K562 (cell line): ENCODE data around the gene WFIKKN2. TPM values are rescaled to one million over a fixed set of nuclear protein-coding genes. Genes with fewer than 3 reads are reported as not detected.

ENCODE experiments used
- ATAC-seq: fragments of 200-7000 bp; cut with Tn5 transposase; 3 replicates; pipeline ENCODE4 v1.9.1; 2020; ENCODE audit warnings: moderate library complexity
- BruUV-seq: library from RNA; stranded (reverse); fragments of 400-500 nt; replicated peaks from 2 replicates; lab custom pipeline; 2021; lab: Mats Ljungman, UMichigan
- CTCF ChIA-PET: fragments of 300-600 bp; formaldehyde crosslinking; extraction: SDS; loops from one replicate; lab custom pipeline; 2021; ENCODE audit warnings: low intra/inter-chr PET ratio; lab: Yijun Ruan, JAX
- POLR2A ChIA-PET: fragments of 300-600, 350-650 bp; sonication (Branson Sonifier 250); formaldehyde crosslinking; extraction: SDS; loops from one replicate; lab custom pipeline; 2021; ENCODE audit warnings: antibody characterized with exemption, inconsistent platforms; lab: Yijun Ruan, JAX
- DNase-seq, 4 experiments: peaks; one replicate each; pipeline versions ENCODE4 v3.0.0 to v3.0.0-alpha.2; 2011 to 2018; ENCODE audit warnings: low spot score in 3 of 4, mixed read lengths in 3 of 4; ENCODE audit errors: extremely low read depth in 1 of 4
- FAIRE-seq: peaks from 2 replicates; lab custom pipeline; 2011; peaks lifted over from hg19 to GRCh38; lab: Jason Lieb, UNC
- H2AFZ ChIP-seq: 2 replicates; pipeline ENCODE4 v1.6.0; 2011; ENCODE audit warnings: low read depth, low read length, control low read depth, inconsistent platforms
- H3K27ac ChIP-seq: fragments of 200-600 bp; 3 replicates; pipeline ENCODE4 v1.8.0; 2011; ENCODE audit warnings: low read depth, mild to moderate bottlenecking, control low read depth, inconsistent platforms, low read length, moderate library complexity, mixed read lengths; ENCODE audit errors: extremely low read depth
- H3K27me3 ChIP-seq, 2 experiments: fragments of 300-600 bp in 1 of 2; 2 replicates in 1 of 2; 3 replicates in 1 of 2; pipeline versions ENCODE4 v1.6.0 to v1.8.0; 2011; ENCODE audit warnings: inconsistent platforms in 2 of 2, low read length in 2 of 2, mild to moderate bottlenecking in 1 of 2, mixed read lengths in 1 of 2, moderate library complexity in 1 of 2; ENCODE audit not compliant: control insufficient read depth in 2 of 2, insufficient read depth in 2 of 2
- H3K36me3 ChIP-seq: fragments of 300-600 bp; 3 replicates; pipeline ENCODE4 v1.8.0; 2011; ENCODE audit warnings: mild to moderate bottlenecking, low read length, inconsistent platforms; ENCODE audit not compliant: control insufficient read depth, insufficient read depth
- H3K4me1 ChIP-seq, 2 experiments: fragments of 200-600 bp in 1 of 2; replicated peaks in 1 of 2; 2 replicates in 1 of 2; 3 replicates in 1 of 2; pipeline versions ENCODE4 v1.5.1 to v1.8.0; 2011; ENCODE audit warnings: inconsistent platforms in 2 of 2, low read length in 2 of 2, mild to moderate bottlenecking in 1 of 2, mixed read lengths in 1 of 2, moderate library complexity in 1 of 2; ENCODE audit not compliant: control insufficient read depth in 2 of 2, insufficient read depth in 2 of 2
- H3K4me2 ChIP-seq: 2 replicates; pipeline ENCODE4 v1.6.1; 2011; ENCODE audit warnings: low read length, control low read depth, inconsistent platforms, mixed read lengths; ENCODE audit not compliant: insufficient read depth
- H3K4me3 ChIP-seq: fragments of 200-600 bp; sonication (generic), shearing (Covaris generic); 2 replicates; pipeline ENCODE4 v1.5.1; 2016; ENCODE audit warnings: control low read depth, inconsistent platforms
- H3K79me2 ChIP-seq: fragments of 200-600 bp; 3 replicates; pipeline ENCODE4 v1.8.0; 2011; ENCODE audit warnings: low read length, inconsistent platforms; ENCODE audit not compliant: control insufficient read depth, insufficient read depth
- H3K9ac ChIP-seq, 2 experiments: 2 replicates each; pipeline versions ENCODE4 v1.6.0 to v1.6.1; 2011; ENCODE audit warnings: low read depth in 2 of 2, low read length in 2 of 2, control low read depth in 1 of 2, inconsistent platforms in 1 of 2, mild to moderate bottlenecking in 1 of 2, mixed read lengths in 1 of 2; ENCODE audit not compliant: insufficient read depth in 1 of 2
- H3K9me1 ChIP-seq: one replicate; pipeline ENCODE4 v1.6.0; 2011; ENCODE audit warnings: inconsistent platforms, mild to moderate bottlenecking, low read length, moderate library complexity; ENCODE audit not compliant: control insufficient read depth, insufficient read depth
- H3K9me3 ChIP-seq: replicated peaks from 2 replicates; pipeline ENCODE4 v1.5.1; 2011; ENCODE audit warnings: low read depth, low read length, inconsistent platforms; ENCODE audit not compliant: control insufficient read depth, insufficient read depth
- H4K20me1 ChIP-seq: replicated peaks from 2 replicates; pipeline ENCODE4 v1.6.1; 2011; ENCODE audit warnings: low read length, inconsistent platforms, mixed read lengths; ENCODE audit not compliant: control insufficient read depth, insufficient read depth
- CBX5 ChIP-seq: IDR thresholded peaks from 2 replicates; pipeline ENCODE4 v1.6.1; 2014; ENCODE audit warnings: low read depth, borderline replicate concordance
- GATA2 ChIP-seq: sonication (generic); formaldehyde crosslinking; IDR thresholded peaks from 2 replicates; pipeline ENCODE4 v1.4.0; 2020; ENCODE audit warnings: mild to moderate bottlenecking, missing genetic modification reagents
- HCFC1 ChIP-seq: IDR thresholded peaks from 2 replicates; pipeline ENCODE4 v1.6.1; 2012; ENCODE audit warnings: low read depth, low read length, improper control_type of control experiment
- KLF1 ChIP-seq: fragments of 450-650 bp; IDR thresholded peaks from 2 replicates; pipeline ENCODE4 v1.6.1; 2016; ENCODE audit warnings: missing genetic modification characterization, missing compliant biosample characterization
- L3MBTL2 ChIP-seq: fragments of 450-650 bp; IDR thresholded peaks from 2 replicates; pipeline ENCODE4 v1.6.1; 2016; ENCODE audit warnings: mild to moderate bottlenecking, moderate library complexity
- NCOA1 ChIP-seq: fragments of 450-650 bp; IDR thresholded peaks from 2 replicates; pipeline ENCODE4 v1.6.1; 2016; ENCODE audit warnings: low read depth
- NCOA2 ChIP-seq, 2 experiments: fragments of 450-650 bp; IDR thresholded peaks; 2 replicates each; pipeline ENCODE4 v1.6.1; 2018; ENCODE audit warnings: mild to moderate bottlenecking in 2 of 2, moderate library complexity in 1 of 2; ENCODE audit not compliant: partially characterized antibody in 2 of 2
- SMAD4 ChIP-seq: fragments of 250-450 bp; sonication (Bioruptor Pico); conservative IDR thresholded peaks from 2 replicates; pipeline ENCODE4 v1.8.0; 2021; ENCODE audit warnings: inconsistent platforms, mild to moderate bottlenecking, moderate library complexity
- SRF ChIP-seq, 2 experiments: fragments of 250-450, 450-650 bp in 1 of 2; sonication (Bioruptor Pico) in 1 of 2; sonication (generic) in 1 of 2; formaldehyde crosslinking; IDR thresholded peaks; 2 replicates each; pipeline versions ENCODE4 v1.5.0 to v1.5.1; 2020 to 2022; ENCODE audit warnings: mild to moderate bottlenecking in 1 of 2, missing genetic modification reagents in 1 of 2
- TCF3 ChIP-seq: sonication (generic); formaldehyde crosslinking; IDR thresholded peaks from 2 replicates; pipeline ENCODE4 v1.4.0; 2020; ENCODE audit warnings: mild to moderate bottlenecking, missing genetic modification reagents
- ZBTB17 ChIP-seq: fragments of 450-650 bp; formaldehyde crosslinking; IDR thresholded peaks from 2 replicates; pipeline ENCODE4 v1.4.0; 2020; ENCODE audit warnings: mild to moderate bottlenecking
- ZNF311 ChIP-seq: fragments of 250-450 bp; sonication (Bioruptor Pico); IDR thresholded peaks from 2 replicates; pipeline ENCODE4 v1.4.0; 2020; ENCODE audit warnings: mild to moderate bottlenecking, moderate library complexity
- ZNF764 ChIP-seq: fragments of 250-450 bp; sonication (Bioruptor Pico); IDR thresholded peaks from 2 replicates; pipeline ENCODE4 v1.4.0; 2020; ENCODE audit warnings: low read depth, mild to moderate bottlenecking, moderate library complexity
- WGBS: fragments of 100-300 bp; shearing (Covaris generic); methylation state at CpG from one replicate; pipeline ENCODE4 v1.1.6; 2016; ENCODE audit warnings: low coverage, mixed read lengths; ENCODE audit not compliant: insufficient coverage; ENCODE audit errors: missing lambda C conversion rate; 5-methylcytosine and 5-hydroxymethylcytosine counted together
- in situ Hi-C: fragments of 300-500 bp; cut with MboI; formaldehyde crosslinking; loops from 4 replicates; pipeline ENCODE4 v1.15.0; 2018; ENCODE audit warnings: inconsistent platforms, mixed read lengths
- intact Hi-C: fragments of 100-400 bp; cut with micrococcal nuclease; formaldehyde crosslinking; loops from 2 replicates; pipeline ENCODE4 v1.14.2; 2022
- polyA plus RNA-seq, 8 experiments: library from polyadenylated mRNA; depleted of rRNA in 4 of 8; stranded (reverse) in 5 of 8; unstranded in 3 of 8; fragments of >200 nt; fragmentation: Nextera tagmentation in 2 of 8; fragmentation: Illumina TruSeq in 1 of 8; extraction: Ambion mirVana in 2 of 8; extraction: Trizol in 1 of 8; gene quantifications; 2 replicates each; pipeline versions ENCODE4 v1.2.1 to v1.2.3, GENCODE V29; 2011 to 2014; ENCODE audit warnings: inconsistent platforms in 1 of 8, missing spikeins in 1 of 8
- total RNA-seq, 7 experiments: library from RNA; depleted of rRNA in 6 of 7; stranded (reverse); fragments of >200 nt in 6 of 7; fragmentation: Illumina TruSeq in 2 of 7; extraction: Trizol in 2 of 7; gene quantifications; 2 replicates each; pipeline versions ENCODE4 v1.2.1 to v1.2.3, GENCODE V29; 2011 to 2021; ENCODE audit warnings: low replicate concordance in 1 of 7
- TF ChIP-seq, protein P1 (sequence below): IDR thresholded peaks from 2 replicates; pipeline ENCODE4 v1.6.1; 2011; ENCODE audit warnings: borderline replicate concordance, low read depth, mild to moderate bottlenecking, moderate library complexity, low read length; ENCODE audit not compliant: insufficient read depth, poor library complexity, severe bottlenecking

Gene WFIKKN2
- total and polyA plus RNA-seq, 9 of the 15 experiments (the other 6 are each of a cell fraction or from before 2014, with no cell fraction given) = 0.07 TPM; not detected in 8

DNA sequence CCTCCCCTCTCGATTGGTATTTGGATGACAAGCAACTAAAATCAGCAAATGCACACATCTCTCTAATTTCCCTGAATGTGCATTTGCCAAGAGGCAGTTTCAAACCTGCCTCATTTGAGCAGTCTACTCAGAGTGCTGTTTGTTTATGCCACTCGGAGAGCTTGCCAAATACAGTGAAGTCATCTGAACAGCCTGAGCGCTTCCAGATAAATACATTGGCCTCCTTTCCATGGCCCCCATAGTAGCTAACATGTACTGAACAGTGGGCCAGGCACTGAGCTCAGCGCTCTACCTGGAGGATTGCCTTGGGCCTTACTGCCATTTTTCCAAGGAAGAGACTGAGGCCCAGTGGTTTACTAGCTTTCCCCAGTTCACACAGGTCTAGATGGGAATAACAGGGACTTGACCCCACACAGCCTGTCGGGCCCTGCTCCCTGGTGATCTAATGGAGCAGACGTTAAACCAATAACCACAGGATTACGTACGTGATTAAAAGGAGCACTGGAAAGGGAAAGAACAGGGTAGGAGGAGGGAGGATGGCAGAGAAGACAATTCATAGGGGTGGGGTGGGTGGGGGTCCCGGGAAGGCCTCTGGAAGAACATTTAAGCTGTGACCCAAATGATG is 49.3 kb upstream of the WFIKKN2 start:
- Histone ChIP-seq H3K4me3 (no peak overlapping the region), H3K9me3 (no peaks in the 10 kb centered on the region), H3K36me3 (no peaks in the 10 kb centered on the region), H3K9me1 (no peaks in the 10 kb centered on the region), H4K20me1 (no peaks in the 10 kb centered on the region), H3K27me3 (no peaks in the 10 kb centered on the region), H3K4me2 (no peak overlapping the region), H3K27ac (no peak overlapping the region), H3K4me1 (peaks cover 0 to 3% of the 10 kb centered on the region in 2 experiments; a peak in 1 of 5 replicates), H3K79me2 (no peaks in the 10 kb centered on the region), H2AFZ (no peak overlapping the region), H3K9ac (no peak overlapping the region; a peak in 1 of 4 replicates)
- FAIRE-seq (no peak), ATAC-seq (no peak), DNase-seq (no peak)
- BruUV-seq = no TSS peak
- POLR2A ChIA-PET = interaction anchor here (1.0 kb wide), 1 partner anchor 99 kb away, joined by 3 read pairs; no protein-coding TSS in a partner anchor
- 28% methylated on average over 8 of the region's 9 CpGs for WGBS
- intact Hi-C loops = no loop called here
- in situ Hi-C loops = no loop called here
- CTCF ChIA-PET = interaction anchor here (1.5 kb wide), 1 partner anchor 57 kb away, joined by 5 read pairs; no protein-coding TSS in a partner anchor
- TF ChIP-seq CBX5 (no peak), HCFC1 (no peak), ZNF764 (CRISPR knock-in tag) (no peak), ZBTB17 (no peak), SRF (CRISPR knock-in tag; IDR thresholded peaks at IDR 0.05) (no peak), GATA2 (CRISPR knock-in tag) (no peak), TCF3 (CRISPR knock-in tag) (no peak), ZNF311 (no peak), NCOA1 (no peak), NCOA2 (IDR thresholded peaks at IDR 0.05; ENCODE audit: partially characterized antibody in 2 of 2) (no peak), L3MBTL2 (no peak), KLF1 (tag) (no peak), SMAD4 (CRISPR knock-in tag) (no peak)
- TF ChIP-seq, protein P1, sequence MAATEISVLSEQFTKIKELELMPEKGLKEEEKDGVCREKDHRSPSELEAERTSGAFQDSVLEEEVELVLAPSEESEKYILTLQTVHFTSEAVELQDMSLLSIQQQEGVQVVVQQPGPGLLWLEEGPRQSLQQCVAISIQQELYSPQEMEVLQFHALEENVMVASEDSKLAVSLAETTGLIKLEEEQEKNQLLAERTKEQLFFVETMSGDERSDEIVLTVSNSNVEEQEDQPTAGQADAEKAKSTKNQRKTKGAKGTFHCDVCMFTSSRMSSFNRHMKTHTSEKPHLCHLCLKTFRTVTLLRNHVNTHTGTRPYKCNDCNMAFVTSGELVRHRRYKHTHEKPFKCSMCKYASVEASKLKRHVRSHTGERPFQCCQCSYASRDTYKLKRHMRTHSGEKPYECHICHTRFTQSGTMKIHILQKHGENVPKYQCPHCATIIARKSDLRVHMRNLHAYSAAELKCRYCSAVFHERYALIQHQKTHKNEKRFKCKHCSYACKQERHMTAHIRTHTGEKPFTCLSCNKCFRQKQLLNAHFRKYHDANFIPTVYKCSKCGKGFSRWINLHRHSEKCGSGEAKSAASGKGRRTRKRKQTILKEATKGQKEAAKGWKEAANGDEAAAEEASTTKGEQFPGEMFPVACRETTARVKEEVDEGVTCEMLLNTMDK = no peak
